ELF-1 (cell line): ENCODE data around the gene TATDN2.
A peak's percentile ranks its signal among the peaks of the same experiment; 100 is the strongest.

Experiments used
- DNase-seq: peaks from one replicate; pipeline ENCODE4 v3.0.0-alpha.2; 2016; ENCODE audit warnings: low read depth, low spot score

The TATDN2 gene

GRCh38 chr3:10248184-10248983 lies at the start of gene TATDN2:
Gene TATDN2 (plus strand): TSS chr3:10248459. CDS start chr3:10249201, 742 bp downstream.
- DNase-seq, result peak; percentile 99

GRCh38 chr3:10198761-10199649 lies 49.3 kb upstream of the TATDN2 start:
- DNase-seq, result no peak

- DNase-seq, result no peak
Measured at GRCh38 chr3:10204921-10205320, 43.3 kb upstream of the TATDN2 start.

GRCh38 chr3:10205451-10206165 lies 42.7 kb upstream of the TATDN2 start:
- no peak for DNase-seq

GRCh38 chr3:10206166-10206511 lies 42.1 kb upstream of the TATDN2 start:
- peak; percentile 43 for DNase-seq

- no peak for DNase-seq
Measured at GRCh38 chr3:10213156-10213792, 35.0 kb upstream of the TATDN2 start.

- DNase-seq, result no peak
Measured at GRCh38 chr3:10215578-10216368, 32.5 kb upstream of the TATDN2 start.

- DNase-seq, result no peak
Measured at GRCh38 chr3:10217359-10217758, 30.9 kb upstream of the TATDN2 start.

- no peak for DNase-seq
Measured at GRCh38 chr3:10219737-10220136, 28.5 kb upstream of the TATDN2 start.

- no peak for DNase-seq
Measured at GRCh38 chr3:10223676-10224639, 24.3 kb upstream of the TATDN2 start.

- peak; percentile 65 for DNase-seq
Measured at GRCh38 chr3:10224794-10225665, 23.2 kb upstream of the TATDN2 start.

- DNase-seq, result peak; percentile 74
Measured at GRCh38 chr3:10226293-10226692, 22.0 kb upstream of the TATDN2 start.

GRCh38 chr3:10228248-10228950 lies 19.9 kb upstream of the TATDN2 start:
- DNase-seq, result no peak

GRCh38 chr3:10229576-10229975 lies 18.7 kb upstream of the TATDN2 start:
- no peak for DNase-seq

- no peak for DNase-seq
Measured at GRCh38 chr3:10232137-10232536, 16.1 kb upstream of the TATDN2 start.

- no peak for DNase-seq
Measured at GRCh38 chr3:10233988-10234387, 14.3 kb upstream of the TATDN2 start.

GRCh38 chr3:10234526-10235230 lies 13.6 kb upstream of the TATDN2 start:
- peak; percentile 67 for DNase-seq
